IMR-90 (cell line): ENCODE results near the gene QSER1. TPM values are rescaled to one million over a fixed set of nuclear protein-coding genes. Genes with fewer than 3 reads are reported as not detected.

Experiments used
- ATAC-seq: fragments of 200-7000 bp; cut with Tn5 transposase; 2 replicates; pipeline ENCODE4 v1.9.1; 2020; ENCODE audit warnings: low read depth, mild to moderate bottlenecking, moderate library complexity
- BruUV-seq: library from RNA; stranded (reverse); fragments of 400-500 nt; replicated peaks from 2 replicates; lab custom pipeline; 2021; lab: Mats Ljungman, UMichigan
- CTCF ChIA-PET: fragments of 300-600 bp; formaldehyde crosslinking; extraction: SDS; loops from one replicate; lab custom pipeline; 2021; ENCODE audit warnings: antibody characterized with exemption; lab: Yijun Ruan, JAX
- POLR2A ChIA-PET: fragments of 300-600 bp; sonication (Branson Sonifier 250); formaldehyde crosslinking; loops from one replicate; lab custom pipeline; 2022; ENCODE audit warnings: antibody characterized with exemption; ENCODE audit not compliant: unreplicated experiment; lab: Charles Lee
- DNase-seq: peaks from one replicate; pipeline ENCODE4 v3.0.0; 2013
- H2AFZ ChIP-seq: replicated peaks from 2 replicates; pipeline ENCODE3; 2013; ENCODE audit warnings: low read length, mild to moderate bottlenecking; ENCODE audit not compliant: poor library complexity
- H2AK5ac ChIP-seq: 2 replicates; pipeline ENCODE4 v1.6.1; 2013; ENCODE audit warnings: low read depth, low read length, inconsistent platforms
- H2AK9ac ChIP-seq: replicated peaks from 2 replicates; pipeline ENCODE3; 2013; ENCODE audit warnings: mild to moderate bottlenecking, low read depth, low read length, moderate library complexity; ENCODE audit not compliant: poor library complexity
- H2BK120ac ChIP-seq: 2 replicates; pipeline ENCODE4 v1.6.1; 2013; ENCODE audit warnings: low read depth, low read length, inconsistent platforms
- H2BK15ac ChIP-seq: 3 replicates; pipeline ENCODE4 v1.6.1; 2013; ENCODE audit warnings: low read depth, low read length, inconsistent platforms
- H2BK20ac ChIP-seq: 2 replicates; pipeline ENCODE4 v1.6.1; 2013; ENCODE audit warnings: low read depth, mild to moderate bottlenecking, inconsistent platforms, low read length, moderate library complexity
- H2BK5ac ChIP-seq: 2 replicates; pipeline ENCODE4 v1.6.1; 2013; ENCODE audit warnings: mild to moderate bottlenecking, low read depth, low read length, inconsistent platforms; ENCODE audit not compliant: poor library complexity, severe bottlenecking
- H3K14ac ChIP-seq: replicated peaks from 2 replicates; pipeline ENCODE4 v1.6.1; 2013; ENCODE audit warnings: low read depth, low read length, inconsistent platforms
- H3K18ac ChIP-seq: 2 replicates; pipeline ENCODE4 v1.6.1; 2013; ENCODE audit warnings: low read depth, low read length, control low read depth
- H3K23ac ChIP-seq: 2 replicates; pipeline ENCODE4 v1.6.1; 2013; ENCODE audit warnings: low read depth, low read length, inconsistent platforms
- H3K27ac ChIP-seq: 2 replicates; pipeline ENCODE4 v1.5.1; 2013; ENCODE audit warnings: mild to moderate bottlenecking, control low read depth, low read length; ENCODE audit not compliant: insufficient read depth
- H3K27me3 ChIP-seq: 2 replicates; pipeline ENCODE4 v1.6.1; 2013; ENCODE audit warnings: low read length; ENCODE audit not compliant: control insufficient read depth, insufficient read depth
- H3K36me3 ChIP-seq: 2 replicates; pipeline ENCODE4 v1.6.1; 2013; ENCODE audit warnings: low read length, mixed read lengths; ENCODE audit not compliant: control insufficient read depth, insufficient read depth
- H3K4ac ChIP-seq: 2 replicates; pipeline ENCODE4 v1.6.1; 2013; ENCODE audit warnings: low read depth, low read length, inconsistent platforms
- H3K4me1 ChIP-seq: 2 replicates; pipeline ENCODE4 v1.6.1; 2013; ENCODE audit warnings: low read length, mixed read lengths; ENCODE audit not compliant: control insufficient read depth, insufficient read depth
- H3K4me2 ChIP-seq: 2 replicates; pipeline ENCODE4 v1.6.1; 2013; ENCODE audit warnings: low read depth, mild to moderate bottlenecking, control low read depth, low read length, moderate library complexity
- H3K4me3 ChIP-seq: 2 replicates; pipeline ENCODE4 v1.5.1; 2013; ENCODE audit warnings: low read depth, mild to moderate bottlenecking, control low read depth, low read length, moderate library complexity; ENCODE audit not compliant: insufficient read depth
- H3K56ac ChIP-seq: 2 replicates; pipeline ENCODE4 v1.6.1; 2013; ENCODE audit warnings: low read length, inconsistent platforms; ENCODE audit not compliant: insufficient read depth; ENCODE audit errors: extremely low read depth
- H3K79me1 ChIP-seq, 2 experiments: 2 replicates each; pipeline ENCODE4 v1.6.1; 2013; ENCODE audit warnings: low read length in 2 of 2, inconsistent platforms in 1 of 2, low read depth in 1 of 2
- H3K9ac ChIP-seq: 2 replicates; pipeline ENCODE4 v1.6.1; 2013; ENCODE audit warnings: low read depth, low read length, control low read depth
- H3K9me1 ChIP-seq: 2 replicates; pipeline ENCODE4 v1.6.1; 2013; ENCODE audit warnings: low read length, inconsistent platforms; ENCODE audit not compliant: insufficient read depth
- H3K9me3 ChIP-seq: 2 replicates; pipeline ENCODE4 v1.6.1; 2013; ENCODE audit warnings: low read length; ENCODE audit not compliant: control insufficient read depth, insufficient read depth
- H4K20me1 ChIP-seq: 2 replicates; pipeline ENCODE4 v1.6.1; 2013; ENCODE audit warnings: low read length, inconsistent platforms; ENCODE audit not compliant: insufficient read depth
- H4K5ac ChIP-seq: 2 replicates; pipeline ENCODE4 v1.6.1; 2013; ENCODE audit warnings: mild to moderate bottlenecking, low read depth, low read length, control low read depth
- H4K8ac ChIP-seq, 2 experiments: 2 replicates each; pipeline ENCODE4 v1.6.1; 2013; ENCODE audit warnings: low read depth in 2 of 2, low read length in 2 of 2, control low read depth in 1 of 2, inconsistent platforms in 1 of 2
- H4K91ac ChIP-seq: 2 replicates; pipeline ENCODE4 v1.6.1; 2013; ENCODE audit warnings: low read depth, low read length, inconsistent platforms; ENCODE audit not compliant: insufficient read depth
- SMC3 ChIP-seq: fragments of 150-350 bp; IDR thresholded peaks from 2 replicates; pipeline ENCODE4 v1.6.1; 2016; ENCODE audit warnings: low read depth, mild to moderate bottlenecking, antibody characterized with exemption, low read length, moderate library complexity
- WGBS, 2 experiments: methylation state at CpG; one replicate each; pipeline versions ENCODE4 v1.1.5 to v1.1.7; 2013; ENCODE audit warnings: missing lambda C conversion rate in 2 of 2; ENCODE audit not compliant: insufficient read length in 1 of 2; ENCODE audit errors: extremely low coverage in 2 of 2; 5-methylcytosine and 5-hydroxymethylcytosine counted together
- dilution Hi-C: fragments of 300-500 bp; cut with HindIII; formaldehyde crosslinking; loops from one replicate; pipeline ENCODE4 v1.14.3; 2018; ENCODE audit warnings: low sequenced_read_pairs; ENCODE audit not compliant: unreplicated experiment
- in situ Hi-C: fragments of 300-500 bp; cut with MboI; formaldehyde crosslinking; loops from 3 replicates; pipeline ENCODE4 v1.14.3; 2019; ENCODE audit warnings: low sequenced_read_pairs, inconsistent platforms, mixed read lengths
- intact Hi-C: fragments of 100-400 bp; cut with micrococcal nuclease; formaldehyde crosslinking; loops from 2 replicates; pipeline ENCODE4 v1.10.0; 2022
- polyA plus RNA-seq, 3 experiments: library from polyadenylated mRNA; depleted of rRNA; stranded (reverse); fragments of >200 nt; gene quantifications; 2 replicates each; pipeline ENCODE4 v1.2.3, GENCODE V29; 2012; ENCODE audit warnings: low replicate concordance in 1 of 3
- total RNA-seq: library from RNA; depleted of rRNA; stranded (reverse); fragments of >200 nt; gene quantifications from 2 replicates; pipeline ENCODE4 v1.2.3, GENCODE V29; 2012

The QSER1 gene
- total and polyA plus RNA-seq, 2 of the 4 experiments (the other 2 are of a cell fraction), result 5.9 to 15.6 TPM

- CTCF ChIA-PET, result no interaction called here
- H3K4ac ChIP-seq, result no peak overlapping the region
- H3K9me3 ChIP-seq, result no peaks in the 10 kb centered on the region
- H3K9ac ChIP-seq, result no peak overlapping the region
- POLR2A ChIA-PET, result no interaction called here
- H3K79me1 ChIP-seq, result peaks cover 9 to 29% of the 10 kb centered on the region in 2 experiments; a peak in 3 of 4 replicates
- H3K23ac ChIP-seq, result no peak overlapping the region
- H3K27ac ChIP-seq, result no peak overlapping the region
- H2BK15ac ChIP-seq, result no peak overlapping the region
- TF ChIP-seq SMC3, result no peak
- no peak overlapping the region for H4K91ac ChIP-seq
- dilution Hi-C loops (no loop called here), in situ Hi-C loops (no loop called here), intact Hi-C loops (loop anchor here (5.0 kb wide), 1 partner anchor 56 kb away; no protein-coding TSS in a partner anchor)
- H3K4me1 ChIP-seq, result peaks cover 5% of the 10 kb centered on the region
- H3K36me3 ChIP-seq, result no peaks in the 10 kb centered on the region
- no peak overlapping the region for H4K8ac ChIP-seq
- H3K4me2 ChIP-seq, result no peak overlapping the region
- 0 out of 2 replicates have a peak, but pooled peaks cover 5% of the 10 kb centered on the region for H3K9me1 ChIP-seq
- H4K20me1 ChIP-seq, result no peaks in the 10 kb centered on the region
- no peak overlapping the region for H3K18ac ChIP-seq
- WGBS, 2 experiments, result no CpG with 5 or more reads among the region's 3 CpGs
- no peak overlapping the region for H2AK9ac ChIP-seq
- H4K5ac ChIP-seq, result no peak overlapping the region
- no peak overlapping the region for H3K4me3 ChIP-seq
- DNase-seq (no peak), ATAC-seq (no peak)
- BruUV-seq, result no TSS peak
- no peak overlapping the region for H2AK5ac ChIP-seq
- no peak overlapping the region for H2AFZ ChIP-seq
- H2BK20ac ChIP-seq, result no peak overlapping the region
- no peak overlapping the region for H3K14ac ChIP-seq
- H3K27me3 ChIP-seq, result no peaks in the 10 kb centered on the region
- no peak overlapping the region for H2BK5ac ChIP-seq
- H3K56ac ChIP-seq, result no peak overlapping the region
- no peak overlapping the region for H2BK120ac ChIP-seq
Observed at GRCh38 chr11:33017965-33018364, 125.4 kb downstream of the QSER1 start.
